Esophagus (tissue), 2 donors: ENCODE measurements around the gene PLAC1. TPM values are rescaled to one million over a fixed set of nuclear protein-coding genes. Genes with fewer than 3 reads are reported as not detected.

Experiments
- H3K27ac ChIP-seq, 2 donors: one replicate each; pipeline ENCODE4 v1.5.1; 2013; ENCODE audit warnings: low read depth in 2 of 2, mild to moderate bottlenecking in 2 of 2, inconsistent platforms in 1 of 2, low read length in 1 of 2, moderate library complexity in 1 of 2
- H3K27me3 ChIP-seq, 2 donors: one replicate each; pipeline ENCODE4 v1.6.1; 2013; ENCODE audit warnings: low read length in 2 of 2, control low read depth in 1 of 2, mild to moderate bottlenecking in 1 of 2; ENCODE audit not compliant: insufficient read depth in 2 of 2, control insufficient read depth in 1 of 2
- H3K36me3 ChIP-seq, 2 donors: one replicate each; pipeline ENCODE4 v1.6.1; 2013; ENCODE audit warnings: low read length in 1 of 2; ENCODE audit not compliant: control insufficient read depth in 2 of 2, insufficient read depth in 2 of 2
- H3K4me1 ChIP-seq, 2 donors: one replicate each; pipeline ENCODE4 v1.6.1; 2013; ENCODE audit warnings: low read length in 1 of 2; ENCODE audit not compliant: control insufficient read depth in 2 of 2, insufficient read depth in 2 of 2
- H3K4me3 ChIP-seq, 2 donors: one replicate each; pipeline ENCODE4 v1.5.1; 2013; ENCODE audit warnings: low read length in 2 of 2, mild to moderate bottlenecking in 2 of 2, low read depth in 1 of 2, moderate library complexity in 1 of 2
- H3K9me3 ChIP-seq, 2 donors: one replicate each; pipeline ENCODE4 v1.6.1; 2013; ENCODE audit warnings: mild to moderate bottlenecking in 2 of 2, low read depth in 1 of 2, low read length in 1 of 2, moderate library complexity in 1 of 2; ENCODE audit not compliant: control insufficient read depth in 2 of 2, insufficient read depth in 1 of 2
- WGBS, 2 donors: extraction: QIAGEN DNeasy Blood & Tissue Kit; methylation state at CpG; one replicate each; pipeline ENCODE4 v1.1.7; 2013; 5-methylcytosine and 5-hydroxymethylcytosine counted together
- polyA plus RNA-seq, 2 donors: library from polyadenylated mRNA; stranded (reverse); fragments of 200-250 nt; gene quantifications; one replicate each; pipeline ENCODE4 v1.2.3, GENCODE V29; 2013
- donor health status: healthy with polysubstance abuse.
- donor health status: Bipolar disorder and iron deficiency.

Gene PLAC1
- polyA plus RNA-seq, 2 donors, result not detected

DNA sequence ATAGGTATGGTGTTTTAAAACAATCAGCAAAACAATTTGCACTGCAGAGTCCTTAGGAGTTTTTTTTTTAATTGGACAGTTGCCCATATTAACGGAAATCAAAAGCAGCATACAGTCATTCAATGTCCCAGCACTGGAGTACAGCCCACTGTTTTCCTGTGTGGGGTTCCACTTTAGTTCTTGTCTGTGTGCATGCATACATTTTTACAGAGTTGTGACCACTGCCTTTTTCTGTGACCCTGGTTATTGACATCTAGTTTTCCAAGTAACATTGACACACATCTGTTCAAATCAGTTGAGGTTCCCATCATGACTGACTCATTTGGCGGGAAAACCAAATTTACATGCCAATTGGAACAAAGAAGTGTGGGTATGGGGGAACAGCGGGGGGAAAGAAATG is 115.0 kb downstream of the PLAC1 start:
- Histone ChIP-seq H3K36me3 (no peaks in the 10 kb centered on the region), H3K9me3 (no peaks in the 10 kb centered on the region), H3K4me3 (no peak overlapping the region), H3K27ac (no peak overlapping the region), H3K27me3 (peaks cover 0 to 6% of the 10 kb centered on the region in 2 donors), H3K4me1 (no peaks in the 10 kb centered on the region)
- WGBS, 2 donors, result 46 to 66% methylated on average over 3 of the region's 3 CpGs

DNA sequence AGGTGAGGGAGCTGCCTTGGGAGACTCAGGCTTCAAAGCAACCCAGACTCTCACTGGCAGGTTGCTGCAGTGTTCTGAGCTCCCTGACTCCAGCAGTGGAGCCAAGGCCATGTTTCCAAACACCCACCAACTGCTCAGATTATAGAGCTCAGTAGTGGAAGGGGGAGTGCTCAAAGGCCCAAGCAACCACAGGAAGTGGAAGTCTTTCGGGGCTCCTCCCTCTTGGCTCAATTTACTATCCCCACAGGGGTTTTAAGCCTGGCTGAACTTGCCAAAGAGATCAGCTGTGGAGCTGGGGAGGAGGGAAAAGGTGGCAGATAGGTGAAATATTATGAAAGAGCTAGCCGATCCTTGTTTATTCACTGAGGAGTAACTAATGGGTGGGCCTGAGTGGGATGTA is 115.8 kb downstream of the PLAC1 start:
- H3K9me3 ChIP-seq, result no peaks in the 10 kb centered on the region
- H3K36me3 ChIP-seq, result no peaks in the 10 kb centered on the region
- no peak overlapping the region for H3K4me3 ChIP-seq
- WGBS, 2 donors, result 13 to 23% methylated on average over 2 of the region's 2 CpGs
- no peak overlapping the region for H3K27ac ChIP-seq
- H3K4me1 ChIP-seq, result no peaks in the 10 kb centered on the region
- peaks cover 0 to 5% of the 10 kb centered on the region in 2 donors for H3K27me3 ChIP-seq

DNA sequence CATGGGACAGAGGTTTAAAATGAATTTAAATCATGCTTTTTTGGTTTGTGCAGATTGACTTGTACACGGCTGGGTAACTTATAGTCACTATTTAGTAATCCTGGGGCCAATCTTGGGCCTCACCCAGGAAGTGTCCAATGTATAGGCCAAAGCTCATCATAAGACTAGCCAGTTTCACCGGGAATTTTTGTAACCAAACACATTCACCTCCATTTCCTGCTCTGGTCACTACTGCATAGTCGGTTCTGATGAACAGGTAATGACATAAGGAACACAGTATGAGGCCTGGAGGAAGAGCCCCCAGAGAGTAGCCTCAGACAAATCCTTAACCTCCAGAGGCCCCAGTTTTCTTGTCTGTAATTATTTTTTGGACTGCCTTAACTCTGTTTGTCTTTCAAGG is 116.4 kb downstream of the PLAC1 start:
- Histone ChIP-seq H3K4me1 (no peaks in the 10 kb centered on the region), H3K27me3 (peaks cover 0 to 5% of the 10 kb centered on the region in 2 donors), H3K27ac (no peak overlapping the region), H3K9me3 (no peaks in the 10 kb centered on the region), H3K36me3 (no peaks in the 10 kb centered on the region), H3K4me3 (no peak overlapping the region)
- whole genome bisulfite sequencing, 2 donors, result 62 to 75% methylated on average over 3 of the region's 3 CpGs

DNA sequence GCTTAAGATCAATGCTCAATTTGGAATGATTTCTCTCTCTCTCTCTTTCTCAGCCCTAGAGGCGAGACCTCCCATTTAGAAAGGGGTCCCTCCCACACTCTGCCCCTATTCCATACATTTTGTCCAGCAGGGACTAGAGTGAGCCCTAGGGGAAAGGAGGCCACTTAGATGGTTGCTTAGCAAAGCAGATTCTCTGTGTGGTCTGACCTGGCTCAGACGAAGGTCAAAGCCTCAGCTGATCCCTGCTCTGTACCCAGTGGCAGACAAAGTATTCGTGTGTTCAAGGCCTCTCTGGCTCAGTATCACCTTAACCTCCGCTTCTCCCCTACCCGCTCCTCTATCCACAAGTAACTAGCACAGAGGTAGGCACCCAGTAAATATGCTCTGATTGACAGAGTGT is 120.0 kb downstream of the PLAC1 start:
- WGBS, 2 donors, result 81 to 84% methylated on average over 5 of the region's 5 CpGs
- H3K27ac ChIP-seq, result no peak overlapping the region
- H3K4me3 ChIP-seq, result no peak overlapping the region
- no peaks in the 10 kb centered on the region for H3K27me3 ChIP-seq
- no peaks in the 10 kb centered on the region for H3K36me3 ChIP-seq
- no peaks in the 10 kb centered on the region for H3K4me1 ChIP-seq
- H3K9me3 ChIP-seq, result no peaks in the 10 kb centered on the region

DNA sequence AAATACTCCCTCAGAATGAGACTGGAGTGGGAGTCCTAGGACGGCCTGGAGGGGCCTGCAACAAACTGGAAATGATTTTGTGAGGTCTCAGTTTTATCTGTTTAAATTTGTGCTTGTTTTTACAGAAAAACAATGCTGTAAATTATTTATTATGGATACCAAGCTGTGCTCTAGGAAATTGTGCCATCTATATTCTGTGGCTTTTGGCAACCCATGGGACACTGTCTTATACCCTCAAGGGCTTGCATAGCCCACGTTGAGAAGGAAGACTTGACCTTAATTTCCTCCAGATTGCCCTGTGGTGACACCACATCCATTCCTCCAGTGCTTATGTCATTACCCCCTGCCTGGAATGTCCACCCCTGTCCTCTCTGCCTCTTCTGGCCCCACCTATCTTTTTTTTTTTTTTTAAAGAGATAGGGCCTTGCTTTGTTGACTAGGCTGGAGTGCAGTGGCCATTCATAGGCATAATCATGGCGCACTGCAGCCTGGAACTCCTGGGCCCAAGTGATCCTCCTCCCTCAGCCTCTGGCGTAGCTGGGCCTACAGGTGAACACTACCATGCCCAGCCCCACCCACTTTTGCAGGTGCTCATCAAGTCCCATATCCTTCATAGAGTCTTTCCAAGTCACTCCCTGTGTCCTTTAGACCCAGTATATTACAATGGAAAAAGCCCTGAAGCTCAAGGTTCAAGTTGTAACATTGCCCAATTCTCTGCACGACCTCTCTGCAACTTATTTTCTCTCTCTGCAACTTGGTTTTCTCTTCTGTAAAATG is 120.9 kb downstream of the PLAC1 start:
- no peaks in the 10 kb centered on the region for H3K9me3 ChIP-seq
- no peaks in the 10 kb centered on the region for H3K27me3 ChIP-seq
- 57 to 78% methylated on average over 5 of the region's 5 CpGs for WGBS, 2 donors
- H3K36me3 ChIP-seq, result no peaks in the 10 kb centered on the region
- no peaks in the 10 kb centered on the region for H3K4me1 ChIP-seq
- no peak overlapping the region for H3K4me3 ChIP-seq
- no peak overlapping the region for H3K27ac ChIP-seq

DNA sequence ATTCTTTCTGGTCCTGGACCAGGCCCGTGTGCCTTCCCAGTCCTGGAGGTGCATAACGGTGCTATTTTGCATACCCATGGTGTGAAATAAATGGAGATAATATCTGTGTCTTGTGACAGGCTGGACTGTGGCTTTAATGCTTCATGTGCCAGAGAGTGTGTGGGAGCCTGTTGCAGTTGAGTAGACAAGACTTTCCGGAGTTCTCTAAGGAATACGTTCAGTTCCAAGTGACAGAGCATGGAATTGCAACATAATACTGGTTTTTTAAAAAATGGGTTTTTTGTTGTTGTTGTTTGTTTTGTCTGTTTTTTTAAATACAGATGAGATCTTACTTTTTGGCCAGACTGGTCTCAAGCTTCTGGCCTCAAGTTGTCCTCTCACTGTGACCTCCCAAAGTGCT is 124.3 kb downstream of the PLAC1 start:
- no peak overlapping the region for H3K27ac ChIP-seq
- no peaks in the 10 kb centered on the region for H3K27me3 ChIP-seq
- H3K4me1 ChIP-seq, result no peaks in the 10 kb centered on the region
- no peaks in the 10 kb centered on the region for H3K36me3 ChIP-seq
- H3K4me3 ChIP-seq, result no peak overlapping the region
- WGBS, 2 donors, result 56 to 66% methylated on average over 4 of the region's 4 CpGs
- H3K9me3 ChIP-seq, result no peaks in the 10 kb centered on the region

DNA sequence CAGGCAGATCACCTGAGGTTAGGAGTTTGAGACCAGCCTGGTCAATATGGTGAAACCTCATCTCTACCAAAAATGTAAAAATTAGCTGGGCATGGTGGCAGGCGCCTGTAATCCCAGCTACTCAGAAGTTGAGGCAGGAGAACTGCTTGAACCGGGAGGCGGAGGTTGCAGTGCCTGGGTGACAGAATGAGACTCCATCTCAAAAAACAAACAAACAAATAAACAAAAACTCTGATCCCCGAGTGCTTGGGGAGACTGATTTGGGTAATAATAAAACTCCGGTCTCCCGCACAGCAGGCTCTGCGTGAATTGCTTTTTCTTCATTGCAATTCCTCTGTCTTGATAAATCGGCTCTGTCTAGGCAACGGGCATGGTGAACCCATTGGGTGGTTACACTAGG is 124.9 kb downstream of the PLAC1 start:
- Histone ChIP-seq H3K4me3 (no peak overlapping the region), H3K27ac (no peak overlapping the region), H3K9me3 (no peaks in the 10 kb centered on the region), H3K27me3 (no peaks in the 10 kb centered on the region), H3K36me3 (no peaks in the 10 kb centered on the region), H3K4me1 (no peaks in the 10 kb centered on the region)
- WGBS, 2 donors, result 75 to 82% methylated on average over 9 of the region's 9 CpGs

DNA sequence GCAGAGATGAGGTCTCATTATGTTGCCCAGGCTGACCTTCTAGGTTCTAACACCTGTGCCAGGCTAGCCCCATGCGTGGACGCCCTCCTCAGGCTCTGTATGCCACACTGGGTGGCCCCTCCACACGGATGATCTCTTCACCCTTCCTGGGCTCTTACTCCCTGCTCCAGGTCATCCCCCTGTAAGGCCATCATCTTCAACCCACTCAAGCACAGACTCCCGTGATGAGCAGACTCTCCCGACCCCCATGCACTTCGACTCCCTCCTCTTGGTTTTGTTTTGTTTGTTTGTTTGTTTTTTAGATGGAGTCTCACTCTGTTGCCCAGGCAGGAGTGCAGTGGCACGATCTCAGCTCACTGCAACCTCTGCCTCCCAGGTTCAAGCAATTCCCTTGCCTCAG is 127.4 kb downstream of the PLAC1 start:
- H3K27me3 ChIP-seq, result no peaks in the 10 kb centered on the region
- no peaks in the 10 kb centered on the region for H3K9me3 ChIP-seq
- H3K4me1 ChIP-seq, result no peaks in the 10 kb centered on the region
- H3K27ac ChIP-seq, result no peak overlapping the region
- no peak overlapping the region for H3K4me3 ChIP-seq
- 86 to 92% methylated on average over 7 of the region's 7 CpGs for WGBS, 2 donors
- H3K36me3 ChIP-seq, result no peaks in the 10 kb centered on the region

DNA sequence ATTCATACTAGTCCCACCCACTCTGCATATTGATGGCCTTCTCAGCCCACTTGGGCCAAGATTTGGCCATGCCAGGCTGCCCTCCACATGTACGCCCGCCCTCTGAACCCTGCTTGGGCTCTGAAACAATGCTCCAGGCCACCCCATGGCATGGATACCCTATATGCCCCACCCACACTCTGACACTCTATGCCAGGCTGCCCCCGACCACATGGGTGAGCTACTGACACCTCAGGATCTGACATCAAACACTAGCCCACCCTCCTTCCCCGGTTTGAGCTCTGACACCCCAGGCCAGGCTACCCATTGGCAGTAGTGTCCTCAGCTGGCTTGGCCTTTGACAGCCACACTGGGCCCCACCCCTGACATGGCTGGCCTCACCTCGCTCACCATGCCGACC is 128.8 kb downstream of the PLAC1 start:
- Histone ChIP-seq H3K9me3 (no peaks in the 10 kb centered on the region), H3K4me1 (no peaks in the 10 kb centered on the region), H3K27ac (no peak overlapping the region), H3K4me3 (no peak overlapping the region), H3K36me3 (no peaks in the 10 kb centered on the region), H3K27me3 (no peaks in the 10 kb centered on the region)
- WGBS, 2 donors, result 66 to 90% methylated on average over 4 to 6 of the region's 6 CpGs

DNA sequence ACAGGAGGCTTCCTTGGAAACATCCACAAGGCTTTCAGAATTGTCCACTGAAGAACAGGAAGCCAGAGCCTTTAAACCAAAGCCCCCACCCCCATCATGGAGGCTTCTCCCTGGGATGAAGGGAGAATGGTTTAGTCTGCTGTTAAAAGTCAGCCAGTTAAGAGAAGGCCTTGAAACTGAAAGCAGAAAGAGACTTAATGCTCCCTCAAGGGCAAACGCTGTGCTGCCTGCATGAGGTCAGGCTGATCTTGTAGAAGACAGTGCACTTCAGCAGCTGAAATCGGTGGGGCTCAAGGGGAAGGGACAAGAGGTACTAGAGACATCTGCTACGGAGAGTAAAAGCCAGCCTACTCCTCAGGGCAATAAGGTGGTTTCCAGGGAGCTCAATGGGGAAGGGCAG is 129.3 kb downstream of the PLAC1 start:
- Histone ChIP-seq H3K9me3 (no peaks in the 10 kb centered on the region), H3K27ac (no peak overlapping the region), H3K4me3 (no peak overlapping the region), H3K4me1 (no peaks in the 10 kb centered on the region), H3K27me3 (no peaks in the 10 kb centered on the region), H3K36me3 (no peaks in the 10 kb centered on the region)
- 35 to 53% methylated on average over 3 of the region's 3 CpGs for WGBS, 2 donors
